Suppressor macrophage treated with lipopolysaccharide for 4 hours (primary cell): ENCODE measurements around the gene ABTB2.

Experiments
- DNase-seq: peaks from one replicate; pipeline ENCODE4 v3.0.0-alpha.2; 2020

The ABTB2 gene

GRCh38 chr11:34280945-34281872, 76.6 kb downstream of the ABTB2 start:
- DNase-seq, result no peak

DNA sequence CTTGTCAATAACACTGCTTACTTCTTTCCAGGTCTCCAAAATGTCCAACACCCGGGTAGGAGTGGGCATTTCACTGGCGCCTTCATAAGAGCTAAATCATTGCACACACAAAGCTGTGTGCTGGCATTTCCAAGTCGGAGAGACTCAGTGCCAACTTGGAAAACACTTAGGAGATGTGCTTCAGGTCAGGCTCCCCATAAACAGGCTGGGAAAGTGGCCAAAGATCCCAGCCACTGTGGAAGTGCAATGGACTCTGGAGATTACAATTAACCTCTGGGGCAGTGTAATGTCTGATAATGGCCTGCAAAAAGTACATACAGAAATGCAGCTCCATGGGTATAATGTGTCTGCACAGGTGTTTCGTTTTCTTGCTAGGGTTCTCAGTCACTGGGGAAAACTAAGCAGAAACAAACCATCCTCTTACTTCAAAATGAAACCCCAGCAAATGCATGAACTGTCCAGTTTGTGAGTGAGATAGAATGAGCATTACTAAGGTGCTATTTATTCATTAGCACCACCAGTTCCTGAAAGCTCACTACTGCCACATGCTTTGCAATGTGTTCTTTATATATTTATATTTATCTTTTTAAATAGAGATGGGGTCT, 79.0 kb downstream of the ABTB2 start:
- DNase-seq, result no peak

DNA sequence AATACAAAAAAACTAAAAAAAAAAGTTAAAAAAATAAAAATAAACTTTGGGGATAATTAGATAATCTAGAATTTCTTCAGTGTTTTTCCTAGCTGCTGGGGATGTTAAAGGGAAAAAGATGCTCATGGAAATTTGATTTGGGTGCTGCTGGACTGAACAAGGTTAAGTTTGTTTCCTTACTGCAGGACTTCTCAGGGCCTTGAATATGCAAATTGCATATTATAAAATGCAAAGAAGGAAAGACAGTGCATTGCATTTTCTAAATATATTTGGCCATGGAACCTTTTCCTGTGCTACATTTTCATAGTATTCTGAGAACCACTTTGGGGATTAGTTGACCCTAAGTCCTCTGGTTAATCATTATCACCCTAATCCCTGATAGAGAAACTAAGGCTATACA, 79.6 kb downstream of the ABTB2 start:
- no peak for DNase-seq

- DNase-seq, result no peak
Observed at GRCh38 chr11:34277171-34277570, 80.6 kb downstream of the ABTB2 start.

DNA sequence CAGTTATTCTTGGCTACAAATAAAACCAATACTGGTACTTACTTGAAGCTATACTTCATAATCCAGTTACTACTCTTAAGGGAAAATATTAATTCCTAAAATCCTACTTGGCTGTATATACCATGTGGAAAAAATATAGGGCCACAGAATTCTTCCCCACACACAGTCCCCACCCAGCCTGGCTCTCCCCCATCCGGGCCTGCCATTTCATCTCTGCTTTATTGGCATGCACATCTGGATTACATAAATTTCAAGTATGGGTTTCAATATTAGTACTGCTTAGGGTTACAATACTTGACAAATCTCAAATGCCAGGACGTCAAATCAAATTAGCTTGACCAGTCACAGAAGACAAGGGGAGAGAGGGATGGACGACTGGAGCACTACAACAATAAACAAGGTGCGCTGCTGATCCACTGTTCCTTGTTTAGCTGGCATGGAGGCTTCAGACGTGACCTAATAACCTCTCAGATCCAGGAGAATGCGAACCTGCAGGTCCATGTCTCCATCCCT, 81.4 kb downstream of the ABTB2 start:
- no peak for DNase-seq

GRCh38 chr11:34275486-34275885, 82.3 kb downstream of the ABTB2 start:
- no peak for DNase-seq

DNA sequence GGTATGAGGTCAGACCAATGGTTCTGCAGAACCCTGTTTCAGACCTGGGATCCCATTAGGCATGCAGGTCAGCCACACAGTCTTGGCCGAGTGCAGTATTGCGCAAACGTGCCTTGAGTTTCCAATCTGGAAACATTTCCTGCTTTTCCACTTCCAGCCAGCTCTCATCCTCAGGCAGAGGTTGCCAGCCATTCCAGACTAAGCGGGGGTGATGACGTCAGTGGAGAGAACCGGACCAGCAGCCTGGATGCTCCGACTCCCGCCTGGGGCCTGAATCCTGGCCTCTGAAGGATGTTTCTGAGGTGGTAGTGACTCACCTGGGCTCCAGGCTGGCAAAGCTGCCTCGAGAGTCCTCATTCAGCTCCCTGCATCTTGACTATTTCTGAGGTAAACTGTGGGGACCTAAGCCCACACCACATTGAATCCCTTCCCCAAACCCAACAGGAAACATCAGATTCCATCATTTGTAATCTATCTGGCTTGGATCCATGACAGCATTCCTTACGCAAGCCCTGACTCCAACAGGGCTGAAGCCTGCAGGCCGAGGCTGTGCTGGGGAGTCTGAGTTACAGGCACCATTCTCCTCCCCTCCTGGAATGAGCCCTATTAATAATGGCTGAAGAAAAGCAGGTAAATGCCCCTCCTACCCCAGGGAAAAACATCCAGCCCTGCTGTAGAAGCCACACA, 83.0 kb downstream of the ABTB2 start:
- no peak for DNase-seq

DNA sequence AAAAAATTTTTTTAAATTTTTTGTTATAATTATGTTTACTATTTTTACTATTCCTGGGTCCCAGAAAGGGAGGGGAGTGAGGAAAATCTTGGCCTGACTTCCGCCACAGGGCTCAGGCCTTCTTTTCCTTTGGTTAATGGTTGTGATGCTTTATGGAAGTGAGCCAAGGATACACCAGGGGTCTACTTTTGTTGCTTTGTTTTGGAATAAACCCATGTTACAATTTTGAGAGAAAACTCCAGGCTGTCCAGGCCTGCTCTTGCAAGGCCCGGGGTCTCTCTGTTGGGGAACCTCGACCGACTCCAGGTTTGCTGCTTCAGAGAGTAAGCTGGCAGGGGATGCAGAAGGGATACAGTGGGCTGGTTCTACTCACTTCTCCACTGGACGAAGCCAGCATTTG, 84.7 kb downstream of the ABTB2 start:
- DNase-seq, result no peak

GRCh38 chr11:34271727-34272126, 86.1 kb downstream of the ABTB2 start:
- DNase-seq, result no peak

DNA sequence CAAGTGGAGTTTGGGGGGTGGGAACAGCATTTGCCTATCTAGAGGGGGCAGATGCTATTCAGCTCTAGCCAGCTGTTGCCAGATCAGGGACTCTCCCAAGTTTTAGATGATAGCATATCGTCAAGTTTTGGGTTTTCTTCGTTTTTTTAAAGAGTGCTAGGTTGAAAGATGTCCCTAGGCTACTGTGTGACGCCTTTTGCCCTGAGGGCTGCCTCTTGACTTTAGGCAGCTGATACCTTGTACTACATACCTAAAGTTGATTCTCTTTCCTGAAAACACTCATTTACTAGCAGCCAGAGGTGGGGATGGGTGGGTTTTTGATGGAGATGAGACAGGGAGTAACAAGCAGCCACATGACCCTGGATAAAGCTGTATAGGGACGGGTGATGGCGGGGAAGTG, 87.1 kb downstream of the ABTB2 start:
- DNase-seq, result no peak

DNA sequence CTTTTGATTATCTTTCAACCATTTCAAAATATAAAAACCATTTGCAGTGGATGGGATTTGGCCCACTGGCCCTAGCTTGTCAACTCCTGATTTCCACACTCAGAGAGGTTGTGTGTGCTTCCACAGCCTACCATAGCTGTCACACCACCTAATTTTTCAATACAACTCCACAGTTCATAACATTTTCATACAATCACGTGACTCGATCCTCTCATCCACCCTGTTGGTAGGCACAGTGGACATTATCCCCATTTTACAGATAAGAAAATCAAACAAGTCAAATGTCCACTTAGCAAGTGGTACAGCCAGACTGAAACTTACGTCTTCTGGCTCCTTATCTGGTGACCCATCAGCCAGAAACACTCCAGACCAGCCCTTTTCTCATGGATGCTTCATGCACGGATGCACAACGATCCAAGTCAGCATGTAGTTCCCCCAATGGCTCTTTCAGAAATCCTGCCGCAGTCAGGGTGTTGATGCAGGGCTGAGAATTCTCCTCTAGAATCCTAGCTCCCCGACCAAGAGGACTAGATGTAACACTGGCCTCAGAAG, 88.0 kb downstream of the ABTB2 start:
- DNase-seq, result no peak

- no peak for DNase-seq
Observed at GRCh38 chr11:34268906-34269430, 88.8 kb downstream of the ABTB2 start.

DNA sequence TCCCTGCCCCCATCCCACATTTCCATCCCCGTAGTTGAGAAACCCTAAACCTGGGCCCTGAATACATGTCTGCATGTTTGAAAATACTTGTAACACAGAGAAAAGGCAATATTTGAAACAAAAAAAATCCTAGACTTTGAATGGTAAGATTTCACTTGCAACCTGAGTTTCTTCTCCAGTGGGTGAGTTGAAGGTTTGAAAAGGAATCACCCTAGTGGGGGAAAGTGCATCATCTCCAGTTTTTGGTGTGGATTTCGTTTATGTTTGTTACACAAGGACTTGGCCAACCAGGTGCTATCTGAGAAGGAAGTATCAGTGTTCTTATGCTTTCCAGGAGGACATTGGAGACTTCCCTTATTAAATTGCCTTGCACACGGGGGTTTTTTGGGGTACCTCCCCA, 90.4 kb downstream of the ABTB2 start:
- DNase-seq, result no peak

- no peak for DNase-seq
Observed at GRCh38 chr11:34267013-34267412, 90.8 kb downstream of the ABTB2 start.

DNA sequence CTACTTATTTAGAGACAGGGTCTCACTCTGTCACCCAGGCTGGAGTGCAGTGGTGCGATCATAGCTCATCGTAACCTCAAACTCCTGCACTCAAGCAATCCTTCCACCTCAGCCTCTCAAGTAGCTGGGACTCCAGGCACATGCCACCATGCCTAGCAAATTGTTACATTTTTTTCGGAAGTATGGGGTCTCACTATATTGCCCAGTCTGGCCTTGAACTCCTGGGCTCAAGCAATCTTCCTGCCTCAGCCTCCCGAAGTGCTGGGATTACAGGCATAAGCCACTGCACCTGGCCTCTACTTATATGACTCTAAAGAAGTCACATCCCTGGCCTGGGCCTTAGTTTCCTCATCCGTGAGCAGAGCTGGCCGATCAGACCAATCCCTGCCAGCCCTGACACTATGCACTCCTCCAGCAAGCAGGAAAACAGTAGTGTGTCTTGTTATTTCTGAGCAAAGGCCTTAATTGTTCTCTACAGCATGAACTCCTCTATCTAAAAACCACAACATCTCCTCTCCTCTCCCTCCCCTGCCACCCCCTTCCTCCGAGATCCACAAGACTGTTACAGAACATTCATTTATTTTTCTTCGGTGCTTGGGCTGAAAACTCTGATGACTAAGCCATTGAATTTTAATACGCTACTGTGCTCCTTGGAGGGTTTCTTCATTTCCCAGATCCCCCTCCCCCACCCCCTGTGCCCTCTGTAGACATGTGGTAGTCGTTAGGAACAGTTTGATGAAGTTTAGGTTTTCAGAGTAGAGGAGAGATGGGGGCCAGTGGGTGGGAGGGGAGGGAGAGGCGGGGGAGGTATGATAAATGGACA, 91.5 kb downstream of the ABTB2 start:
- DNase-seq, result peak; percentile 34

GRCh38 chr11:34264303-34265110, 93.3 kb downstream of the ABTB2 start:
- DNase-seq, result peak; percentile 29

- DNase-seq, result no peak
Observed at GRCh38 chr11:34263441-34264091, 94.2 kb downstream of the ABTB2 start.

GRCh38 chr11:34262531-34263081, 95.2 kb downstream of the ABTB2 start:
- DNase-seq, result no peak

GRCh38 chr11:34261820-34262219, 96.0 kb downstream of the ABTB2 start:
- no peak for DNase-seq

DNA sequence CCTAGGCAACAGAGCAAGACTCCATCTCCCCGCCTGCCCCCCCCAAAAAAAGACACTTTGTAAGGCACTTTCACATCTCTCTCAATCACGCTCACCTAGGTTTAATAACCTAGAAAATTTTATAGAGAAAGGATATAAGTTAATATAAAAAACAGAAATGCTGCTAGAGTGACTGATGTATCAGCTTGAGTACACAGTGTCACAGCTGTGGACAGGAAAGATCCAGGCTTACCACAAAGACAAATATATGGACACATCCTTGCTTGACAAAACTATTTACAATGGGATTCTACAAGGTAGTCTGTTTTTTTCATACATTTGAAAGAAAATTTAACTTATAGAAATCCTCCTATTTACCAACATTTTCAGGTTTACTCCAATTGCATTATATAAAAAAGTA, 96.7 kb downstream of the ABTB2 start:
- DNase-seq, result no peak
